Measurements from ENCODE around the gene TNFRSF9. TPM values are rescaled to one million over a fixed set of nuclear protein-coding genes. Genes with fewer than 3 reads are reported as not detected.

TNFRSF9 gene
- total RNA-seq, 1 donor from 2014 or later: 0.53 TPM

- Histone ChIP-seq H3K27me3 (ENCODE audit: control insufficient read depth, insufficient read depth, low read length) (peaks cover 2% of the 10 kb centered on the region), H3K4me3 (ENCODE audit: low read depth, low read length) (no peak overlapping the region), H3K36me3 (ENCODE audit: control insufficient read depth, insufficient read depth, low read length) (no peaks in the 10 kb centered on the region)
- no peak for TF ChIP-seq CTCF (IDR thresholded peaks at IDR 0.05; ENCODE audit: insufficient read depth, low read length, severe bottlenecking)
- peak; percentile 65 for DNase-seq (ENCODE audit: low read depth)
- no peak for FAIRE-seq
Measured at GRCh38 chr1:7885513-7886404, 54.9 kb downstream of the TNFRSF9 start.

GRCh38 chr1:7884757-7885156 is 55.9 kb downstream of the TNFRSF9 start:
- DNase-seq (ENCODE audit: low read depth) (no peak), FAIRE-seq (no peak)
- no peak for TF ChIP-seq CTCF (IDR thresholded peaks at IDR 0.05; ENCODE audit: insufficient read depth, low read length, severe bottlenecking)
- Histone ChIP-seq H3K4me3 (ENCODE audit: low read depth, low read length) (no peak overlapping the region), H3K27me3 (ENCODE audit: control insufficient read depth, insufficient read depth, low read length) (peaks cover 2% of the 10 kb centered on the region), H3K36me3 (ENCODE audit: control insufficient read depth, insufficient read depth, low read length) (no peaks in the 10 kb centered on the region)

- no peak for FAIRE-seq
- no peak overlapping the region for H3K4me3 ChIP-seq (ENCODE audit: low read depth, low read length)
- no peak for DNase-seq (ENCODE audit: low read depth)
- TF ChIP-seq CTCF (IDR thresholded peaks at IDR 0.05; ENCODE audit: insufficient read depth, low read length, severe bottlenecking): no peak
- H3K27me3 ChIP-seq (ENCODE audit: control insufficient read depth, insufficient read depth, low read length): no peaks in the 10 kb centered on the region
- H3K36me3 ChIP-seq (ENCODE audit: control insufficient read depth, insufficient read depth, low read length): no peaks in the 10 kb centered on the region
Measured at GRCh38 chr1:7879228-7879627, 61.4 kb downstream of the TNFRSF9 start.

- DNase-seq (ENCODE audit: low read depth): no peak
- Histone ChIP-seq H3K27me3 (ENCODE audit: control insufficient read depth, insufficient read depth, low read length) (no peaks in the 10 kb centered on the region), H3K36me3 (ENCODE audit: control insufficient read depth, insufficient read depth, low read length) (no peaks in the 10 kb centered on the region), H3K4me3 (ENCODE audit: low read depth, low read length) (no peak overlapping the region)
- no peak for TF ChIP-seq CTCF (IDR thresholded peaks at IDR 0.05; ENCODE audit: insufficient read depth, low read length, severe bottlenecking)
- no peak for FAIRE-seq
Measured at GRCh38 chr1:7878027-7878426, 62.6 kb downstream of the TNFRSF9 start.

GRCh38 chr1:7873801-7874795 is 66.5 kb downstream of the TNFRSF9 start:
- no peak for FAIRE-seq
- no peaks in the 10 kb centered on the region for H3K27me3 ChIP-seq (ENCODE audit: control insufficient read depth, insufficient read depth, low read length)
- no peak for TF ChIP-seq CTCF (IDR thresholded peaks at IDR 0.05; ENCODE audit: insufficient read depth, low read length, severe bottlenecking)
- no peak overlapping the region for H3K4me3 ChIP-seq (ENCODE audit: low read depth, low read length)
- no peak for DNase-seq (ENCODE audit: low read depth)
- H3K36me3 ChIP-seq (ENCODE audit: control insufficient read depth, insufficient read depth, low read length): no peaks in the 10 kb centered on the region
